GM10847 (cell line): ENCODE results near the gene SRPK3.

Experiments
- POLR2A ChIP-seq: IDR thresholded peaks from 2 replicates; pipeline ENCODE4 v1.6.1; 2011; ENCODE audit not compliant: insufficient read length; ENCODE audit errors: extremely low read depth

The SRPK3 gene

DNA sequence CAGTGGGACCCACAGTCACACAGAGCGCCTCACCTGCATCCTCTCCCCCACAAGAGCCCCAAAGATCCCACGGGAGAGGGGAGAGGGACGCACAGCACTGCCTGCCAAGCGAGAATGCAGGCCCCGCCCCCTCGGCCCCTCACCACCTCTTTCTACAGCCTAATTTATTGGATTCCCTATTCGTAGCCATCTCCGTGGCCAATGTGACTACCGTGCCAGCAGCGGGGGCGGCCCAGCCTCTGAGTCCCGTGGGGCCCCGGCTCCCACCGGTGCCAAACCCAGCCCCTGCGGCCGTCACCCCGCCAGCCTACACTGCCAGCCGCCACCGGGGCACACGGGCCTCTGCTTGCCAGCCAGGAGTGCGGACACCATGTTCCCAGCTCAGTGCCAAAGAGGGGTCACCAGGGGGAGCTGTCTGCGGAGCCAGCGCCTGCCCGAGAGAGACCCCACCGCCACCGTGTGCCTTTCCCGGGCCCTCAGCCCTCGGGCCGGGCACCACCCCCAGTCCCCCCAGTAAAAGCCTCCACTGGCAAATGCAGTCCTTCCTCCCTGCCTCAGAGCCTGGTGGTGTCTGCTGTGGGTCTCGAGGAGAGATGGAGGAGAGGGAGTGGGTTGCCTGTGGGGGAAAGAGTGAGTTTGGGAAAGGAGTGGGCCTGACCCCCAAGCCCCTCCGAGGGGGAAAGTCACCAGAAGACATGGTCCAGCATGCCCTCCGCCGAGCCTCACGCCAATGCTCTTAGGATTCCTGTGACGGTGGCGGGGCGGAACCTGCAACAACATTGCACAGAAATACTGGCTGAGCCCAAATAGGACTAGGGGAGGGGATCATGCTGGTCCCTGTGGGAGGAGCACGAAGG is 36.4 kb upstream of the SRPK3 start:
- TF ChIP-seq POLR2A = no peak

DNA sequence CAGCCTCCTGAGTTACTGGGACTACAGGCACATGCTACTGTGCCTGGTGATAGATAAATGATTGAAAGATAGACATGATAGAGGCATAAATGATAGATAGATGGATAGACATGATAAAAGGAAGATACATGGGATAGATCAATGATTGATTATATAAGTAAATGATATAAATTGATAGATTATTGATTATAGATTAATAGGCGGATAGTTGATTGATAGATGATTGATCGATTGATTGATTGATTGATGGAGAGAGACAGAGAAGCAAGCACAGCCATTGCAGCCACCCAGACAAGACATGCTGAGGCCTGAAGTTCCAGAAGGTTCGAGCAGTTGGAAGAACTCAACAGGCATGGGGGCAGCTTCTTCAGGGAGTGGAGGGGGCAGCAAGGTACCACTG is 34.5 kb upstream of the SRPK3 start:
- no peak for TF ChIP-seq POLR2A

DNA sequence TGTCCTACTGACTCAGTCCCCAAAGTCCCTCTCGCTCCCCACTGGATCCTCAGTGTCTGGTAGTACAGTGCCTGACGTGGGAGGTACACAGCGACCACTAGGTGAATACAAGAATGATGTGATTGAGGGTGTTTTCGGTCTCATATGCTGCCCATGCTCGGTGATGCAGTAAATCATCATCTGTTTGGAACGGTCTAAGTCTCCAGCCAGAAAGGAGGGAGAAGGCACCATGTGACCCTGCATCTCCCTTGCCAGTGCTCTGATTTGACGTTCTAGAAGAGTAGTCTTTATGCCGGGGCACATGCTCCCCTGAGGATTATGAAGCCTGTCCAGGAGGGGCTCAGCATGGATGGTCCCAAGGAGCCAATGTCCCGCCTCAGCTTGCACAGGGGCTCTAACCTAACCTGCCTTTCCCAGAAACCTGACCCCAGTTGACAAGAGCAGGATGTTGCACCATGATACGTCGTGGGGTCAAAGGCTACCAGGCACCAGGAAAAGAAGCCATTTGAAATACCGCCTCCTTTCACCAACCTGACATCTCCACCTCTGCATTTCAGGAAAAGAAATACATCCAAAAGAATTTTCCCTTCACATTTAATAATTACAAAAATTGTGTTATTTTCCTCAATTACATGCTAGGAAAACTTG is 30.6 kb upstream of the SRPK3 start:
- TF ChIP-seq POLR2A = no peak

DNA sequence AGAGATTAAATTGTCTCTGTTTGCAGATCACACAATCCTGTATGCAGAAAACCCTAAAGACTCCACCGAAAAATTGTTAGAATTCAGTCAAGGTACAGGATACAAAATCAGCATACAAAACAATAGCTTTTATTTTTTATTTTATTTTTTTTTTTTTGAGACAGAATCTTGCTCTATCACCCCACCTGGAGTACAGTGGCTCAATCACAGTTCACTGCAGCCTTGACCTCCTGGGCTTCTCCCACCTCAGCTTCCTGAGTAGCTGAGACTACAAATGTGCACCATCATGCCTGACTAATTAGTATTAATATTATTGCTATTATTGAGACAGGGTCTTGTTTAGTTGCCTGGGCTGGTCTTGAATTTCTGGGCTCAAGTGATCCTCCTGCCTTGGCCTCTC is 25.7 kb upstream of the SRPK3 start:
- no peak for TF ChIP-seq POLR2A

DNA sequence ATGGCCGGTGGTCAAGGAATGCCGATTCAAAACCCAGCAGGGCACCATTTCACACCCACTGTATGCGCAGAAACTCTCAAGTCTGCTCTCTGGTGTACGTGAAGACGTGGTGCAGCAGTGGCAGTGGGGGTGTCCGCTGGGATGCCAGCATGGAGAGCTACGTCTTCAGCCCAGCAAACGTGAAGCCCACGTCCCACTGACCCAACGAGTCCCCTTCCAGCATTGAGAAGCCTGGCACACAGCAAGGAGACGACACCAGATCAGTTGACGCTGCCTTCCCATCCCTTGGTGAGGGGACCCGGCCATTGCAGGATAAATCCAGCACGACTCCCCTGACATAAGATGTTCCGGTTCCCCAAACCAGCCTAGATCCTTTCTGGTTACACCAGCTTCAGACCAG is 19.0 kb upstream of the SRPK3 start:
- TF ChIP-seq POLR2A = no peak

DNA sequence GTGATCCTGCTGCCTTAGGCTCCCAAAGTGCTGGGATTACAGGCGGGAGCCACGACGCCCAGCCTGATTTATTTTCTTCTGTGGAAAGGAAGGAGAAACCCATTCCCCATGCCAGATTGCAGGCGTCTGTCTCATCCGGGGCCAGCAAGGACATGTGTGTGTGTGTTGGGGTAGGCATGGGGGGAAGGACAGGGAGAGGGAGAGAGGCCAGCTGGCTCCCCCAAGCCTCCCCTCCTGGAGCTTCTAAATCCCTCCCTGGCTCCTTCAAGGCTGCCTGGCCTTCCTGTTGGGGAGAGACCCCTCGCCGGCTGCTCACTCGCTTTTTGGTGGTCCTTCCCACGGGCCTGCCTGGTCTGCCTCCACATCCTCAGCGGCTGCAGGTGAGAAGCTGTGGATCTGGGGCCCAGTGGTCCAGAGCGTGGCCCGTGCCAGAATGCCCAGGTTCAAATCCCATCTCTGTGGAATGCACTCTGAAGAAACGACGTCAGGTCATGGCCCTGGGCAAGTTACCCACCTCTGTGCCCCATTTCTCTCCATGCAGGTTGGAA is 18.1 kb upstream of the SRPK3 start:
- no peak for TF ChIP-seq POLR2A

DNA sequence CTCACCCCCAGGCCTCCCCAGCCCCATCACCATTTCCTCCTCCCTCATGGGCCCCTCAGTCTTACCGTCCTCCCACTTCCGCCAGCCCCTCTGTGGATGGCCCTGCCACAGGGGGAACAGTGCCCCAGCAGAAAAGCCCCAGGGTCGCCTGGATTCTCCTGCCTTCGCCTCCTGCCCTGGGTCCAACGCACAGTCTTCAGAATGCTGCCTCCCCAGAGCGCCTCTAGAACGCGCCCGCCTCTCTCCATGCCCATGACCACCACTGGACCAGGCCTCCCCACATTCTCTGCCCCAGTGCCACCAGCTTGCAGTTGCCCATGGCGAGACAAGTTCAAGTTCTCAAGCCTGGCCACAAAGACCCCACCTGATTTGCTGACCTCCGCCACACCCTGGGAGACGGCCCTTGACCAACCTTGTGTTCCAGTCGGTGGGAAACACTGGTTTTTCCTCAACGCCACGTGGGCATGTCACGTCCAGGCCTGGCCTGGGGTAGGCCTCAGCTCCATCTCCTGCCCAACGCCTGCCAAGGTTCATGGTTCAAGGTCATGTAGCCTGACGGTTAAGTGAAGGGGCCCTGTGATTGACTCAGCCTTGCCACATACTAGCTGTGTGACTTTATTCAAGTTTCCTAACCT is 17.4 kb upstream of the SRPK3 start:
- no peak for TF ChIP-seq POLR2A

DNA sequence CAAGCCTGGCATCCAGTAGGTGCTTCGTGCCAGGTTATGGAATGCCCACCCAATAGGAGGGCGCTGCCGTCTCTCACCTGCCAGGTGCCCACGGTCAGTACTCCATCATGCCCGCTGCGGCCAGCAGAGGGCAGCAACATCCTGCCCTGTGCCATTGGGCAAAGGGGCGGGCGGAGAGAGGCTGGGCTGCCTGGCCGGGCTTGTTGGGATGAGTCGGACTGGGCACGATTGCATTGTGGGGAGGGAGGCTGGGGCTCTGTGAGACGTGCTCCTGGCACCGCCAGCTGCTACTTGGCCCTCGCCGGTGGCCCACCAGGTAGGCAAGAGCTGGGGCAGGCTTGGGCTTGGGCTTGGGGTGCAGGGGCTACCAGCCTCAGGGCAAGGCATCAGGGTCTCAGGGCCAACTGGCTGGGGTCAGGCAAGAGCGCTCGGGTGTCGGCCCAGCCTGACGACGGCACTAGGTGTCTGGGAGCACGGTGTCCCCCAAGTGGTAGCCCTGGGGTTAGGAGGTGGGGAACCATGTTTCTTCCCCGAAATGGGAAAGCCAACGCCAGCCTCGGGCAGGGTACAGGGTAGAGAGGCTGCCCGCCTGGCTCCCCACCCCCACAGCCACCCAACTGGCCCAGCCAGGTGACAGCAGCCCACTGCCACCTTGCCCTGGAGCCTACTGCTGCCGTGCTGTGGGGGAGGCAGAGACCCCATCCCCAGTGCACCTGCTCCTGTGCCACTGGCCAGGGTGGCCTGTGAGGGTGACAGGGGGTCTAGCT is 16.7 kb upstream of the SRPK3 start, which contains the start of gene PLXNB3:
Gene PLXNB3, plus strand, starts transcription at position 261 of the 767 bp plus-strand sequence. CDS start 1,287 bp downstream, outside the sequence.
- no peak for TF ChIP-seq POLR2A

DNA sequence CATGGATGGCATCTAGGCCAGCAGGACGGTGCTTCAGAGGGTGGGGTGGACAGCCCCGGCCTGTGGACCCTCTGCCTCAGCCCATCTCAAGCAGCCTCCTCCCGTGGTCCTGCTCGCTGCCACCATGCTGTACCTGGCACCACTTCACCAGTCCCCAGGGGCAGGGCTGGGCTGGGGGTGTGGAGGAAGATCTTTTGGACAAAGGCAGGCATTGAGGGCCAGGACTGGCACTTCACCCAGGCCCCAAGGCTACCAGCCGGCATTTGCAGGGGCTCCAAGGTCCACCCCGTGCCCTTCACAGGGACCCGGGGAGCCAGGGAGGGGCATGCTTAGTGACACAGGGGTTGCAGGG is 16.1 kb upstream of the SRPK3 start:
- no peak for TF ChIP-seq POLR2A

DNA sequence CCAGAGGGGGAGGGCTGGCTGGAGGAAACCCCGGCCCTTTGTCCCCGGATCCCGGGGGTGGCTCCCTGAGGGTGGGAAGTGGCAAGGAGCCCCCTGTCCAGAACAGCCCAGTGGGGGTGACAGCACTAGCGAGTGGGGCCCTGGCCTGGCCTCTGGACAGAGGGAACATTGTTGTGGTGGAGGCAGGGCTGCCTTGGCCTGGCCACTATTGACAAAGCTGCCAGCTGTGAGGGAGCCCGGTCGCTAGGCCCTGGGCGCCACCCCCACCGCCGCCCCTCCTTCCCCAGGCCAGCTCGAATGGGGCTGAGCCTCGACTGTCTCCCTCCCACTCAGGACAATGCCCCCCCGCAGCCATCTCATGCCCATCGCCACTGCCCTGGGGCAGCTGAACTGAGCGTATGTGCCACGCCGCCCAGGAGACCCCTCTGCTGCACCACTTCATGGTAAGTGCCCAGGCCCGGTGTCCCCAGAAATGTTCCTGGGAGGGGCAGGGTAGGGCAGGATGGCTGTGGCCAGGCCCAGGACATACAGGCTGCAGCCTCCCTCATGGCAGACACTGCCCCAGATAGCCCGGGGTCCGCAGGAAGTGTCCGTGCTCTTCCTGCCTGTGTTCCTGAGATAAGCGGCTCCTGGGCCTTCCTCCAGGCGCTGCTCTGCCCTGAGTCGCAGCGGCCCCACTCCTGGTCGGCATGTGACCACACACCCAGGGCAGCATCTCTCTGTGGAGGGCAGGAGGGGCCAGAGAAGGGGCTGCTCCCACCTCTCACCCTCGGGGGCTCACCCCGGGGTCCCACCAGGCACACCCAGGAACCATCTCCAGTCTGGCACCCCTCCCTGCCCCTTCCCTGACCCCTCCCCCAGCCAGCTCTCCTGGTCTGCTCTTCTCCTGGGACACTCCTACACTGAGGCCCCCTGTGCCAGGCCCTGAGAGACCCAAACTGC is 15.4 kb upstream of the SRPK3 start:
- TF ChIP-seq POLR2A = no peak

DNA sequence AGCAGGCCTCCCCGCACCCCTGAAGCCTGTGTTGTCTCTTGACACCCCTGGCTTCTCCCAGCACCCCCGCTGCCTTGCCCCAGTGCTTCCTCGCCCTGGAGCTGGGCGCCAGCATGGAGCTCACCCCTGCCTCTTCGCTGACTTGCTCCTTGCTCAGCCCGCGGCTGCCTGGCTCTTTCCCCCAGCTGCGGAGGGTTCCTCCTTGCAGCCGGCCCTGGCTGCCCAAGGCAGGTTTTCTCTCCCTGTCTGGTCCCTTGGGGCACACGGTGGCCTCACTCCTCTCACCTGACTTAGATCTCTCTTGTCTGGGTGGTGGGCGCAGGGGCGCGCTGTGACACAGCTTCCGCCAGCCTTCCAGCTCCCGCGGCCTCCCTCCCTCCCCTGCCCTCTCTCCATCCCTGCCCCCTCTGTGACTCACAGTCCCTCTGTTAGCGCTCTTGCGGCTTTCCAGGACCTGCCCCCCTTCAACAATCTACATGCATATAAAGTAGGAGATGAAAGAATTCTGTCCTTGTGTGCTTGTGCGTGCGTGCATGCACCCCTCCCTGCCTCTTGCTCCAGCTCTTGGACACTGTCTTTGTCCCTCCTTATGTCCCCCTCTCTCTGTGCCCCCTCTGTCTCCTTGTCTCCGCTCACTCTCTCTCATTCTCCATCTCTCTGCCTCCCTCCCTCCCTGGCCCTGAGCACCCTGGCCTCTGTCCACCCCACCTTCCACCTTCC is 14.6 kb upstream of the SRPK3 start:
- no peak for TF ChIP-seq POLR2A

DNA sequence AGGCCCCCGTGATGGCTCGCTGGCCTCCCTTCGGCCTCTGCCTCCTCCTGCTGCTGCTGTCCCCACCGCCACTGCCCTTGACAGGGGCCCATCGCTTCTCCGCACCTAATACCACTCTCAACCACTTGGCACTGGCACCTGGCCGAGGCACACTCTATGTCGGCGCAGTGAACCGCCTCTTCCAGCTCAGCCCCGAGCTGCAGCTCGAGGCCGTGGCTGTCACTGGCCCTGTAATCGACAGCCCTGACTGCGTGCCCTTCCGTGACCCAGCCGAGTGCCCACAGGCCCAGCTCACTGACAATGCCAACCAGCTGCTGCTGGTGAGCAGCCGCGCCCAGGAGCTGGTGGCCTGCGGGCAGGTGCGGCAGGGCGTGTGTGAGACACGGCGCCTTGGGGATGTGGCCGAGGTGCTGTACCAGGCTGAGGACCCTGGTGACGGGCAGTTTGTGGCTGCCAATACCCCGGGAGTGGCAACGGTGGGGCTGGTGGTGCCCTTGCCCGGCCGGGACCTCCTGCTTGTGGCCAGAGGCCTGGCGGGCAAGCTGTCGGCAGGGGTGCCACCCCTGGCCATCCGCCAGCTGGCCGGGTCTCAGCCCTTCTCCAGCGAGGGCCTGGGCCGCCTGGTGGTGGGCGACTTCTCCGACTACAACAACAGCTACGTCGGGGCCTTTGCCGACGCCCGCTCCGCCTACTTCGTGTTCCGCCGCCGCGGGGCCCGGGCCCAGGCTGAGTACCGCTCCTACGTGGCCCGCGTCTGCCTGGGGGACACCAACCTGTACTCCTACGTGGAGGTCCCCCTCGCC is 13.8 kb upstream of the SRPK3 start:
- TF ChIP-seq POLR2A = no peak

DNA sequence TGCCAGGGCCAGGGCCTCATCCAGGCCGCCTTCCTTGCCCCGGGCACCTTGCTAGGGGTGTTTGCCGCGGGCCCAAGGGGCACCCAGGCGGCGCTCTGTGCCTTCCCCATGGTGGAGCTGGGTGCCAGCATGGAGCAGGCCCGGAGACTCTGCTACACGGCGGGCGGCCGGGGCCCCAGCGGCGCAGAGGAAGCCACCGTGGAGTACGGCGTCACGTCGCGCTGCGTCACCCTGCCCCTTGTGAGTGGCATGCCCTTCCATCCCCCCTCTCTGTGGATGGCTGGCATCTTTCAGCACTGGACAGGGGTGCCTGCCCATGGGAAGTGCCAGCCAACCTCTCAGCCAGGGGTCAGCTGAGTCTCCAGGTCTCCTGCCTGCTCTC is 13.2 kb upstream of the SRPK3 start:
- no peak for TF ChIP-seq POLR2A
